GM10248 (cell line): ENCODE data around the gene UBE2QL1.

ENCODE experiments used
- CTCF ChIA-PET: fragments of 300-600 bp; sonication (Branson Sonifier 250); formaldehyde crosslinking; extraction: SDS; loops from one replicate; lab custom pipeline; 2021; ENCODE audit warnings: antibody characterized with exemption; lab: Yijun Ruan, JAX
- POLR2A ChIA-PET: fragments of 350-650 bp; sonication (Branson Sonifier 250); formaldehyde crosslinking; extraction: SDS; loops from one replicate; lab custom pipeline; 2020; ENCODE audit warnings: antibody characterized with exemption; lab: Yijun Ruan, JAX
- DNase-seq: peaks from one replicate; pipeline ENCODE4 v3.0.0; 2012; ENCODE audit errors: extremely low spot score
- CTCF ChIP-seq: IDR thresholded peaks from 2 replicates; pipeline ENCODE4 v1.5.1; 2012; ENCODE audit warnings: mild to moderate bottlenecking, low read depth; ENCODE audit errors: extremely low read depth, missing control alignments, control extremely low read depth

Gene UBE2QL1

GRCh38 chr5:6471252-6471651, 22.6 kb downstream of the UBE2QL1 start:
- ChIA-PET POLR2A (no interaction called here), CTCF (interaction anchor here (1.3 kb wide), 1 partner anchor 13 kb away, joined by 3 read pairs; no protein-coding TSS in a partner anchor)
- DNase-seq, result no peak
- TF ChIP-seq CTCF, result no peak

GRCh38 chr5:6472792-6473191, 24.1 kb downstream of the UBE2QL1 start:
- ChIA-PET POLR2A (no interaction called here), CTCF (no interaction called here)
- DNase-seq, result no peak
- TF ChIP-seq CTCF, result no peak

GRCh38 chr5:6473284-6473683, 24.6 kb downstream of the UBE2QL1 start:
- ChIA-PET CTCF (no interaction called here), POLR2A (no interaction called here)
- DNase-seq, result no peak
- TF ChIP-seq CTCF, result no peak

GRCh38 chr5:6475626-6476312, 27.1 kb downstream of the UBE2QL1 start:
- no peak for DNase-seq
- ChIA-PET POLR2A (interaction anchor here (0.5 kb wide), 1 partner anchor 157 kb away, joined by 3 read pairs; no protein-coding TSS in a partner anchor), CTCF (interaction anchor here (1.3 kb wide), 1 partner anchor 8 kb away, joined by 3 read pairs; no protein-coding TSS in a partner anchor)
- TF ChIP-seq CTCF, result no peak

- POLR2A ChIA-PET, result no interaction called here
- DNase-seq, result no peak
- CTCF ChIA-PET, result no interaction called here
- TF ChIP-seq CTCF, result no peak
Measured at GRCh38 chr5:6476313-6476661, 27.6 kb downstream of the UBE2QL1 start.

- POLR2A ChIA-PET, result no interaction called here
- DNase-seq, result no peak
- no peak for TF ChIP-seq CTCF
- CTCF ChIA-PET, result no interaction called here
Measured at GRCh38 chr5:6478793-6479192, 30.1 kb downstream of the UBE2QL1 start.
